MCF 10A (cell line): ENCODE results near the gene CFAP52. TPM values are rescaled to one million over a fixed set of nuclear protein-coding genes. Genes with fewer than 3 reads are reported as not detected.

Experiments used
- BruUV-seq: library from RNA; stranded (reverse); fragments of 400-500 nt; replicated peaks from 2 replicates; lab custom pipeline; 2021; lab: Mats Ljungman, UMichigan
- CTCF ChIA-PET: fragments of 300-600 bp; sonication (Branson Sonifier 250); formaldehyde crosslinking; extraction: SDS; loops from one replicate; lab custom pipeline; 2021; ENCODE audit warnings: antibody characterized with exemption, inconsistent platforms; lab: Yijun Ruan, JAX
- POLR2A ChIA-PET: fragments of 300-600, 350-650 bp; sonication (Branson Sonifier 250); formaldehyde crosslinking; extraction: SDS; loops from one replicate; lab custom pipeline; 2020; ENCODE audit warnings: antibody characterized with exemption, inconsistent platforms; lab: Yijun Ruan, JAX
- DNase-seq: peaks from one replicate; pipeline ENCODE4 v3.0.0-alpha.2; 2018; ENCODE audit not compliant: unreplicated experiment
- H3K27ac Mint-ChIP-seq: one replicate; pipeline ENCODE4 v1.8.0; 2022; ENCODE audit warnings: mild to moderate bottlenecking, low read depth, mixed read lengths; ENCODE audit not compliant: unreplicated experiment
- H3K27me3 Mint-ChIP-seq: one replicate; pipeline ENCODE4 v1.8.0; 2022; ENCODE audit warnings: mixed read lengths; ENCODE audit not compliant: insufficient read depth, unreplicated experiment
- H3K36me3 Mint-ChIP-seq: one replicate; pipeline ENCODE4 v1.8.0; 2022; ENCODE audit warnings: mild to moderate bottlenecking, moderate library complexity, mixed read lengths; ENCODE audit not compliant: insufficient read depth, unreplicated experiment
- H3K4me1 Mint-ChIP-seq: one replicate; pipeline ENCODE4 v1.8.0; 2022; ENCODE audit warnings: mixed read lengths; ENCODE audit not compliant: insufficient read depth, unreplicated experiment
- H3K4me3 Mint-ChIP-seq: one replicate; pipeline ENCODE4 v1.8.0; 2022; ENCODE audit warnings: mild to moderate bottlenecking, moderate library complexity, mixed read lengths; ENCODE audit not compliant: unreplicated experiment
- H3K9me3 Mint-ChIP-seq: one replicate; pipeline ENCODE4 v1.8.0; 2022; ENCODE audit warnings: mixed read lengths; ENCODE audit not compliant: unreplicated experiment
- CTCF ChIP-seq: fragments of 200-600 bp; IDR thresholded peaks from one replicate; pipeline ENCODE4 v1.8.0; 2022; ENCODE audit warnings: antibody characterized with exemption, mild to moderate bottlenecking; ENCODE audit not compliant: unreplicated experiment
- intact Hi-C: fragments of 100-400 bp; cut with micrococcal nuclease; formaldehyde crosslinking; loops from 2 replicates; pipeline ENCODE4 v1.14.1; 2022
- total RNA-seq: library from RNA; stranded (reverse); gene quantifications from 2 replicates; pipeline ENCODE4 v1.2.3, GENCODE V29; 2022

Gene CFAP52
- total RNA-seq, 1 experiment from 2014 or later = not detected

- intact Hi-C loops = no loop called here
- ChIA-PET POLR2A (interaction anchor here (0.8 kb wide), 1 partner anchor 12 kb away, joined by 4 read pairs; no protein-coding TSS in a partner anchor), CTCF (interaction anchor here (1.4 kb wide), 1 partner anchor 539 kb away, joined by 3 read pairs; no protein-coding TSS in a partner anchor)
- no peaks in the 10 kb centered on the region for H3K36me3 Mint-ChIP-seq
- H3K27me3 Mint-ChIP-seq = no peaks in the 10 kb centered on the region
- H3K4me3 Mint-ChIP-seq = no peak overlapping the region
- BruUV-seq = no TSS peak
- no peaks in the 10 kb centered on the region for H3K9me3 Mint-ChIP-seq
- no peak for TF ChIP-seq CTCF
- H3K27ac Mint-ChIP-seq = no peak overlapping the region
- no peak for DNase-seq
- no peaks in the 10 kb centered on the region for H3K4me1 Mint-ChIP-seq
Measured at GRCh38 chr17:9537177-9537776, 39.2 kb upstream of the CFAP52 start.

GRCh38 chr17:9538626-9539025, 37.8 kb upstream of the CFAP52 start:
- Mint-ChIP-seq H3K4me3 (no peak overlapping the region), H3K4me1 (no peaks in the 10 kb centered on the region), H3K27ac (no peak overlapping the region), H3K9me3 (no peaks in the 10 kb centered on the region), H3K27me3 (no peaks in the 10 kb centered on the region), H3K36me3 (peaks cover 9% of the 10 kb centered on the region)
- TF ChIP-seq CTCF = no peak
- BruUV-seq = no TSS peak
- intact Hi-C loops = no loop called here
- CTCF ChIA-PET = no interaction called here
- POLR2A ChIA-PET = no interaction called here
- no peak for DNase-seq

GRCh38 chr17:9541718-9542117, 34.7 kb upstream of the CFAP52 start:
- H3K9me3 Mint-ChIP-seq = no peaks in the 10 kb centered on the region
- BruUV-seq = no TSS peak
- POLR2A ChIA-PET = interaction anchor here (0.5 to 1.1 kb wide), 2 partner anchors 233 to 555 kb away, joined by 3 read pairs; no protein-coding TSS in a partner anchor
- no peaks in the 10 kb centered on the region for H3K4me1 Mint-ChIP-seq
- peaks cover 12% of the 10 kb centered on the region for H3K36me3 Mint-ChIP-seq
- no peaks in the 10 kb centered on the region for H3K27me3 Mint-ChIP-seq
- no peak for DNase-seq
- no peak for TF ChIP-seq CTCF
- CTCF ChIA-PET = interaction anchor here (0.7 kb wide), 1 partner anchor 15 kb away, joined by 3 read pairs; no protein-coding TSS in a partner anchor
- H3K27ac Mint-ChIP-seq = no peak overlapping the region
- intact Hi-C loops = no loop called here
- H3K4me3 Mint-ChIP-seq = no peak overlapping the region

GRCh38 chr17:9544221-9544620, 32.2 kb upstream of the CFAP52 start:
- no TSS peak for BruUV-seq
- no peaks in the 10 kb centered on the region for H3K4me1 Mint-ChIP-seq
- H3K4me3 Mint-ChIP-seq = no peak overlapping the region
- TF ChIP-seq CTCF = no peak
- intact Hi-C loops = no loop called here
- peaks cover 12% of the 10 kb centered on the region for H3K36me3 Mint-ChIP-seq
- no peak overlapping the region for H3K27ac Mint-ChIP-seq
- ChIA-PET POLR2A (no interaction called here), CTCF (interaction anchor here (0.6 to 0.8 kb wide), 3 partner anchors 11 to 215 kb away, joined by 3 read pairs; no protein-coding TSS in a partner anchor)
- H3K27me3 Mint-ChIP-seq = no peaks in the 10 kb centered on the region
- H3K9me3 Mint-ChIP-seq = no peaks in the 10 kb centered on the region
- DNase-seq = no peak
